Glutamatergic neuron (in vitro differentiated cells): ENCODE measurements around the gene CRIP1. TPM values are rescaled to one million over a fixed set of nuclear protein-coding genes. Genes with fewer than 3 reads are reported as not detected.
A peak's percentile ranks its signal among the peaks of the same experiment; 100 is the strongest.

Experiments
- DNase-seq: peaks from one replicate; pipeline ENCODE4 v3.0.0; 2022
- H3K27ac Mint-ChIP-seq: one replicate; pipeline ENCODE4 v1.8.0; 2020; ENCODE audit warnings: mild to moderate bottlenecking, mixed read lengths, inconsistent platforms; ENCODE audit not compliant: unreplicated experiment
- H3K27me3 Mint-ChIP-seq: one replicate; pipeline ENCODE4 v1.8.0; 2020; ENCODE audit warnings: mild to moderate bottlenecking, moderate library complexity, mixed read lengths, inconsistent platforms; ENCODE audit not compliant: unreplicated experiment
- H3K36me3 Mint-ChIP-seq: one replicate; pipeline ENCODE4 v1.8.0; 2020; ENCODE audit warnings: mild to moderate bottlenecking, mixed read lengths, inconsistent platforms; ENCODE audit not compliant: unreplicated experiment
- H3K4me1 Mint-ChIP-seq: one replicate; pipeline ENCODE4 v1.8.0; 2020; ENCODE audit warnings: mild to moderate bottlenecking, low read depth, mixed read lengths, inconsistent platforms; ENCODE audit not compliant: unreplicated experiment
- H3K4me3 Mint-ChIP-seq: one replicate; pipeline ENCODE4 v1.8.0; 2020; ENCODE audit warnings: mild to moderate bottlenecking, mixed read lengths, inconsistent platforms; ENCODE audit not compliant: unreplicated experiment
- H3K9me3 Mint-ChIP-seq: one replicate; pipeline ENCODE4 v1.8.0; 2020; ENCODE audit warnings: mild to moderate bottlenecking, moderate library complexity, mixed read lengths, inconsistent platforms; ENCODE audit not compliant: unreplicated experiment
- CTCF ChIP-seq: fragments of 200-600 bp; sonication (generic); IDR thresholded peaks from one replicate; pipeline ENCODE4 v1.5.0; 2021; ENCODE audit not compliant: partially characterized antibody, unreplicated experiment
- total RNA-seq: library from RNA; stranded (reverse); fragmentation: NEBNext Ultra II Directional; extraction: Animal tissue kit (Norgen Biotek cat#: 25700); gene quantifications from one replicate; pipeline ENCODE4 v1.2.1, GENCODE V29; 2021; ENCODE audit not compliant: unreplicated experiment

Gene CRIP1
- total RNA-seq, 1 donor from 2014 or later: 49.3 TPM

GRCh38 chr14:105494606-105494929 is 7.9 kb downstream of the CRIP1 start:
- no peak for TF ChIP-seq CTCF
- H3K4me1 Mint-ChIP-seq: peaks cover 3% of the 10 kb centered on the region
- no peaks in the 10 kb centered on the region for H3K36me3 Mint-ChIP-seq
- peaks cover 7% of the 10 kb centered on the region for H3K9me3 Mint-ChIP-seq
- peak; percentile 10 for DNase-seq
- H3K4me3 Mint-ChIP-seq: no peak overlapping the region
- H3K27ac Mint-ChIP-seq: no peak overlapping the region
- H3K27me3 Mint-ChIP-seq: peaks cover 15% of the 10 kb centered on the region

GRCh38 chr14:105495101-105495989 is 8.7 kb downstream of the CRIP1 start:
- Mint-ChIP-seq H3K4me1 (peaks cover 3% of the 10 kb centered on the region), H3K27ac (no peak overlapping the region), H3K9me3 (peaks cover 7% of the 10 kb centered on the region)

GRCh38 chr14:105495990-105496830 is 9.5 kb downstream of the CRIP1 start:
- Mint-ChIP-seq H3K36me3 (no peaks in the 10 kb centered on the region), H3K4me3 (no peak overlapping the region), H3K9me3 (peaks cover 4% of the 10 kb centered on the region), H3K27me3 (peaks cover 10% of the 10 kb centered on the region), H3K4me1 (peaks cover 3% of the 10 kb centered on the region), H3K27ac (no peak overlapping the region)
- peak; percentile 20 for DNase-seq
- no peak for TF ChIP-seq CTCF

More at GRCh38 chr14:105495101-105495989, 8.7 kb downstream of the CRIP1 start:
- Mint-ChIP-seq H3K36me3 (no peaks in the 10 kb centered on the region), H3K4me3 (no peak overlapping the region), H3K27me3 (peaks cover 14% of the 10 kb centered on the region)
- TF ChIP-seq CTCF: no peak
- peak; percentile 11 for DNase-seq

GRCh38 chr14:105496831-105497591 is 10.3 kb downstream of the CRIP1 start:
- H3K27me3 Mint-ChIP-seq: peaks cover 7% of the 10 kb centered on the region

More at GRCh38 chr14:105496831-105497591, 10.3 kb downstream of the CRIP1 start:
- H3K9me3 Mint-ChIP-seq: peaks cover 2% of the 10 kb centered on the region
- TF ChIP-seq CTCF: no peak
- no peak overlapping the region for H3K27ac Mint-ChIP-seq
- DNase-seq: peak; percentile 22
- no peaks in the 10 kb centered on the region for H3K36me3 Mint-ChIP-seq
- no peak overlapping the region for H3K4me3 Mint-ChIP-seq
- peaks cover 3% of the 10 kb centered on the region for H3K4me1 Mint-ChIP-seq
